Glutamatergic neuron (in vitro differentiated cells): ENCODE measurements around the gene OPN1MW2. TPM values are rescaled to one million over a fixed set of nuclear protein-coding genes. Genes with fewer than 3 reads are reported as not detected.
"Not testable (repeated sequence)": the region's sequence is repeated elsewhere in the genome, so short reads cannot be mapped to it uniquely, and the experiment has no call there.

Experiments used
- DNase-seq: peaks from one replicate; pipeline ENCODE4 v3.0.0; 2022
- H3K27ac Mint-ChIP-seq: one replicate; pipeline ENCODE4 v1.8.0; 2020; ENCODE audit warnings: mild to moderate bottlenecking, mixed read lengths, inconsistent platforms; ENCODE audit not compliant: unreplicated experiment
- H3K27me3 Mint-ChIP-seq: one replicate; pipeline ENCODE4 v1.8.0; 2020; ENCODE audit warnings: mild to moderate bottlenecking, moderate library complexity, mixed read lengths, inconsistent platforms; ENCODE audit not compliant: unreplicated experiment
- H3K36me3 Mint-ChIP-seq: one replicate; pipeline ENCODE4 v1.8.0; 2020; ENCODE audit warnings: mild to moderate bottlenecking, mixed read lengths, inconsistent platforms; ENCODE audit not compliant: unreplicated experiment
- H3K4me1 Mint-ChIP-seq: one replicate; pipeline ENCODE4 v1.8.0; 2020; ENCODE audit warnings: mild to moderate bottlenecking, low read depth, mixed read lengths, inconsistent platforms; ENCODE audit not compliant: unreplicated experiment
- H3K4me3 Mint-ChIP-seq: one replicate; pipeline ENCODE4 v1.8.0; 2020; ENCODE audit warnings: mild to moderate bottlenecking, mixed read lengths, inconsistent platforms; ENCODE audit not compliant: unreplicated experiment
- H3K9me3 Mint-ChIP-seq: one replicate; pipeline ENCODE4 v1.8.0; 2020; ENCODE audit warnings: mild to moderate bottlenecking, moderate library complexity, mixed read lengths, inconsistent platforms; ENCODE audit not compliant: unreplicated experiment
- long read RNA-seq: library from polyadenylated mRNA; unstranded; transcript quantifications from one replicate; pipeline ENCODE4 v2.0.0, GENCODE V29; 2020; ENCODE audit not compliant: unreplicated experiment
- total RNA-seq: library from RNA; stranded (reverse); fragmentation: NEBNext Ultra II Directional; extraction: Animal tissue kit (Norgen Biotek cat#: 25700); gene quantifications from one replicate; pipeline ENCODE4 v1.2.1, GENCODE V29; 2021; ENCODE audit not compliant: unreplicated experiment

Gene OPN1MW2
- total RNA-seq, result not detected
- long read RNA-seq, result 0 reads

GRCh38 chrX:154219456-154219855, at the start of gene OPN1MW2:
TSS of gene OPN1MW2 (plus strand) at chrX:154219756. CDS start at chrX:154219816, 60 bp downstream.
- not testable (repeated sequence) for DNase-seq, H3K36me3 Mint-ChIP-seq, H3K9me3 Mint-ChIP-seq, H3K4me3 Mint-ChIP-seq, H3K27me3 Mint-ChIP-seq, H3K27ac Mint-ChIP-seq, H3K4me1 Mint-ChIP-seq

GRCh38 chrX:154172535-154172943, 47.0 kb upstream of the OPN1MW2 start:
- H3K9me3 Mint-ChIP-seq, DNase-seq, H3K4me3 Mint-ChIP-seq, H3K36me3 Mint-ChIP-seq, H3K27me3 Mint-ChIP-seq, H3K4me1 Mint-ChIP-seq, H3K27ac Mint-ChIP-seq: not testable (repeated sequence)

DNA sequence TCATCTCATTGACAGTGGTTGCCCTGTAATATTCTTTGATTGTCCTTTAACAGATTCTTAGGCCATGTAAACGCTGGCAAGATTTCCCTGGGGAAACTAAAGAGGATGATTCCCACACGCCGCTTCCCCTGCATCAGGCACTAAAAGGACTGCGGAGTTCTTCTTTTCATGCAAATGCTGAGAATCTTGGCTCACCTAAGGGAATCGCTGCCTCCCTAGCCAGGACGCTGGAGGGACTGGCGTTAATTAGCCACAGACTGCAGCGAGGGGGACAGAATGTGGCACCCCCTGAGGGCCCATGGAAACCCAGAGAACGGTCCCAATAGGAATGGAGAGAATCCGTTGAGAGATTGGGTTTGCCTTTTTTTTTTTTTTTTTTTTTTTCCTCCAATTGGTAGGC, 45.2 kb upstream of the OPN1MW2 start:
- not testable (repeated sequence) for H3K36me3 Mint-ChIP-seq, H3K27ac Mint-ChIP-seq, DNase-seq, H3K9me3 Mint-ChIP-seq, H3K4me1 Mint-ChIP-seq, H3K4me3 Mint-ChIP-seq, H3K27me3 Mint-ChIP-seq

DNA sequence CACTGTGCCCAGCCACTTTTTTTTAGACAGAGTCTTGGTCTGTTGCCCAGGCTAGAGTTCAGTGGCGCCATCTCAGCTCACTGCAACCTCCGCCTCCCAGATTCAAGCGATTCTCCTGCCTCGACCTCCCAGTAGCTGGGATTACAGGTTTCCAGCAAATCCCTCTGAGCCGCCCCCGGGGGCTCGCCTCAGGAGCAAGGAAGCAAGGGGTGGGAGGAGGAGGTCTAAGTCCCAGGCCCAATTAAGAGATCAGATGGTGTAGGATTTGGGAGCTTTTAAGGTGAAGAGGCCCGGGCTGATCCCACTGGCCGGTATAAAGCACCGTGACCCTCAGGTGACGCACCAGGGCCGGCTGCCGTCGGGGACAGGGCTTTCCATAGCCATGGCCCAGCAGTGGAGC, 37.3 kb upstream of the OPN1MW2 start, which contains the start of gene OPN1MW:
Gene OPN1MW, plus strand, starts transcription at position 301 of the 400 bp plus-strand sequence. Its CDS starts 82 bp downstream, at position 383.
- not testable (repeated sequence) for H3K4me3 Mint-ChIP-seq, H3K4me1 Mint-ChIP-seq

DNA sequence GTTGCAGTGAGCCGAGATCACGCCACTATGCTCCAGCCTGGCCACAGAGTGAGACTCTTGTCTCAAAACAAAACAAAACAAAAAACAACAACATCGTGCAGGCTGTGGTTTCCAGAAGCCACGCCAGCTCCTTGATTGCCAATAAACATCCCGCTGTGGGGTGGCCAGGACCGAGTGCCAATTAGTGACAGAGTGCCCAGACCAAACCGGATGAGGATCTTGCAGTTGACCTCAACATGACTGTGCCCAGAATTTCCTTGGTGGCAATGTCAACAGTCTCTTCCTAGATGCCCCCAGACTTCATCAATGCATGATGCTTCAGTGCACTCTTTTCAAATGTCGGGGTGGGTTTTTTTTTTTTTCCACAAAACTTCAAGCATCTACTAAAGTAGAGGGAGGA, 35.8 kb upstream of the OPN1MW2 start:
- H3K4me1 Mint-ChIP-seq, H3K9me3 Mint-ChIP-seq, H3K27me3 Mint-ChIP-seq, H3K27ac Mint-ChIP-seq, DNase-seq, H3K4me3 Mint-ChIP-seq, H3K36me3 Mint-ChIP-seq: not testable (repeated sequence)

More for the DNA sequence above, 37.3 kb upstream of the OPN1MW2 start, which contains the start of gene OPN1MW:
- H3K9me3 Mint-ChIP-seq, H3K27ac Mint-ChIP-seq, H3K27me3 Mint-ChIP-seq, DNase-seq, H3K36me3 Mint-ChIP-seq: not testable (repeated sequence)

DNA sequence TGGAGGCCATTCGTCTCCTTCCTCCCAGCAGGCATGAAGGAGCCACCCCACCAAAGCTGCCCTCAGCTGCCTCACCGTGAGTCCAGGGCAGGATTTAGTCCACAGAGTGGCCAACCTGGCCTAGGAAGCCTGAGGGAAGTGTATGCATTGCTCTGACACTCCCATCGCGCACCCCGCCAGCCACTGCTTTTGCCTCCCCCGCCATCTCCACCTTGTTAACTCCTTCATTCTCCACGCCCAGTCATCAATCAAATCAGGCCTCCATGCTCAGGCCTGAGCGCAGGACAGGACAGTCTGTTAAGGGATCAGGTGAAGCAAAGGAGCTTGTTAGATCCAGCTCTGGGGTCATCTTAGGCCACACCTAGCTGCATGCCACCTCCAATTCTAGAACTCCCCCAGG, 26.7 kb upstream of the OPN1MW2 start:
- not testable (repeated sequence) for H3K27me3 Mint-ChIP-seq, H3K4me1 Mint-ChIP-seq, DNase-seq, H3K4me3 Mint-ChIP-seq, H3K9me3 Mint-ChIP-seq, H3K36me3 Mint-ChIP-seq, H3K27ac Mint-ChIP-seq

GRCh38 chrX:154194316-154194715, 25.2 kb upstream of the OPN1MW2 start:
- H3K4me3 Mint-ChIP-seq, H3K36me3 Mint-ChIP-seq, H3K27me3 Mint-ChIP-seq, H3K4me1 Mint-ChIP-seq, H3K9me3 Mint-ChIP-seq, H3K27ac Mint-ChIP-seq, DNase-seq: not testable (repeated sequence)

DNA sequence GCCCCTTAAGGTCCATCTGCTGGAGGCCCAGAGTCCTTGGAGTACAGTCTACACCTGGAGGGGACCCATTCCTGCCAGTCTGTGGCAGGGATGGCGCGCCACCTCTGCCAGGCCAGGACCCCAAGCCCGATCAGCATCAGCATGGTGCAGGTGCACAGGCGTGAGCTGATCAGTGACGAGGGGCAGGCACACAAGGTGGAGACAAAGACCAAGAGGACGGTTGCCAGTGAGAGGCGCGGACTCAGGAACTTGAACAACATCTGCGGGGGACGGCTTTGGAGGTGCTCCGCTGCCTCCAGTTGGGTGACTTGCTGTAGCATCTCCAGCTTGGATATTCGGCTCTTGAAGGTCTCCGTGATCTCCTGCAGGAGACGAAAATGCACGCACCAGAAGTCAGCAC, 23.1 kb upstream of the OPN1MW2 start:
- not testable (repeated sequence) for H3K27ac Mint-ChIP-seq, H3K4me1 Mint-ChIP-seq, H3K4me3 Mint-ChIP-seq, H3K36me3 Mint-ChIP-seq, H3K27me3 Mint-ChIP-seq, H3K9me3 Mint-ChIP-seq, DNase-seq

GRCh38 chrX:154209670-154210418, 9.7 kb upstream of the OPN1MW2 start:
- not testable (repeated sequence) for H3K27me3 Mint-ChIP-seq, H3K4me1 Mint-ChIP-seq, H3K9me3 Mint-ChIP-seq, DNase-seq, H3K27ac Mint-ChIP-seq, H3K36me3 Mint-ChIP-seq, H3K4me3 Mint-ChIP-seq

DNA sequence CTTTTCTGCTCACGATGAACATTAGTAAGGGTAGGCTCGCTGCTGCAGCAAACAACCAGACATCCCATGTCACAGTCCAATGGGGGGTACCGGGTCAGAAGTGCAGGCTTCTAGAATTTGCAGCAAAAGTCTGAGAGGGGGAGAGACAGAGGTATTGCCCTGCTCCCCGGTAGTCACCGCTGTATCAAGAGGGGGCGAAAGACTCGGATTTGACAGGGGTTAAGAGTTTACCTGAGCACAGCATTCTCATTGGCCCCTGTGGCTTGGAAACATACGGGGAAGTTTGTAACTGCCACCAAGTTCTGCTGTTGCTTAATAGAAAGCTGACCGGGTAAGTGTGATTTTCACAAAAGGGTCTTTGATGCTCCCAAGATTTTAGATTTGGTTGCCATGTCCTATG, 8.5 kb upstream of the OPN1MW2 start:
- not testable (repeated sequence) for H3K9me3 Mint-ChIP-seq, H3K4me3 Mint-ChIP-seq, H3K36me3 Mint-ChIP-seq, H3K4me1 Mint-ChIP-seq, H3K27me3 Mint-ChIP-seq, H3K27ac Mint-ChIP-seq, DNase-seq

DNA sequence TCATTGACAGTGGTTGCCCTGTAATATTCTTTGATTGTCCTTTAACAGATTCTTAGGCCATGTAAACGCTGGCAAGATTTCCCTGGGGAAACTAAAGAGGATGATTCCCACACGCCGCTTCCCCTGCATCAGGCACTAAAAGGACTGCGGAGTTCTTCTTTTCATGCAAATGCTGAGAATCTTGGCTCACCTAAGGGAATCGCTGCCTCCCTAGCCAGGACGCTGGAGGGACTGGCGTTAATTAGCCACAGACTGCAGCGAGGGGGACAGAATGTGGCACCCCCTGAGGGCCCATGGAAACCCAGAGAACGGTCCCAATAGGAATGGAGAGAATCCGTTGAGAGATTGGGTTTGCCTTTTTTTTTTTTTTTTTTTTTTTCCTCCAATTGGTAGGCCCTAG, 8.1 kb upstream of the OPN1MW2 start:
- not testable (repeated sequence) for DNase-seq, H3K9me3 Mint-ChIP-seq, H3K36me3 Mint-ChIP-seq, H3K4me1 Mint-ChIP-seq, H3K27me3 Mint-ChIP-seq, H3K4me3 Mint-ChIP-seq, H3K27ac Mint-ChIP-seq

DNA sequence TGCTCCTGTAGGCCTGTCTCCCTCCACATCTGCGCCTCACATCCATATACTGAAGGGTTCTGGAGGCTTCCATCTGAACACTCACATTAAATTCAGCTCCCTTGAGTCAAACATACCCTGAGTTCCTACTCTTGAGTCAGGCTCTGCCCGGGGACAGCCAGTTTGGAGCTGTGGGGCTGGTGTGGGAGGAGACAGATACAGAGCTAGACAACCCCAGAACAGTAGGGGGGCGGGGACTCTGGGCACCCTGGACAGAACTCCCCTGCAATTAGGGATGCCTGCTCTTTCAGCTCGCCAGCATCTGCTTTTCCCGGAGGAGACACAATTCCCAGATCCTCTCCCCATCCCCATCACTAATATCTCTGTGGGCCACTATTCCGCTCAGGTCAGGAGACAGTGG, 5.7 kb downstream of the OPN1MW2 start:
- H3K9me3 Mint-ChIP-seq, H3K4me3 Mint-ChIP-seq, H3K27me3 Mint-ChIP-seq, DNase-seq, H3K27ac Mint-ChIP-seq, H3K36me3 Mint-ChIP-seq, H3K4me1 Mint-ChIP-seq: not testable (repeated sequence)

- not testable (repeated sequence) for DNase-seq, H3K9me3 Mint-ChIP-seq, H3K27me3 Mint-ChIP-seq, H3K27ac Mint-ChIP-seq, H3K4me1 Mint-ChIP-seq, H3K36me3 Mint-ChIP-seq, H3K4me3 Mint-ChIP-seq
Measured at GRCh38 chrX:154226706-154227105, 7.2 kb downstream of the OPN1MW2 start.
